GM19043 (cell line): ENCODE measurements around the gene PPFIBP2.

Experiments used
- ATAC-seq: cut with Tn5 transposase; IDR thresholded peaks from one replicate; pipeline ENCODE4 v1.9.1; 2021; ENCODE audit warnings: low read depth; ENCODE audit not compliant: unreplicated experiment

PPFIBP2 gene

GRCh38 chr11:7548659-7549274, 35.0 kb downstream of the PPFIBP2 start:
- ATAC-seq = peak; percentile 94

- ATAC-seq = no peak
These were observed 35.9 kb downstream of the PPFIBP2 start for GRCh38 chr11:7549681-7550080.

- no peak for ATAC-seq
These were observed 37.8 kb downstream of the PPFIBP2 start for GRCh38 chr11:7551571-7551970.

GRCh38 chr11:7552666-7553065, 38.9 kb downstream of the PPFIBP2 start:
- ATAC-seq = no peak

- ATAC-seq = no peak
These were observed 41.4 kb downstream of the PPFIBP2 start for GRCh38 chr11:7555052-7555699.

GRCh38 chr11:7558046-7558445, 44.2 kb downstream of the PPFIBP2 start:
- no peak for ATAC-seq

- ATAC-seq = peak; percentile 71
These were observed 45.8 kb downstream of the PPFIBP2 start for GRCh38 chr11:7559398-7560283.

- no peak for ATAC-seq
These were observed 47.8 kb downstream of the PPFIBP2 start for GRCh38 chr11:7561562-7561961.

GRCh38 chr11:7563281-7563680, 49.5 kb downstream of the PPFIBP2 start:
- no peak for ATAC-seq

GRCh38 chr11:7564803-7565202, 51.0 kb downstream of the PPFIBP2 start:
- ATAC-seq = no peak

GRCh38 chr11:7567311-7567710, 53.5 kb downstream of the PPFIBP2 start:
- no peak for ATAC-seq

GRCh38 chr11:7569044-7569443, 55.2 kb downstream of the PPFIBP2 start:
- no peak for ATAC-seq

GRCh38 chr11:7570241-7570640, 56.4 kb downstream of the PPFIBP2 start:
- ATAC-seq = no peak

- no peak for ATAC-seq
These were observed 57.2 kb downstream of the PPFIBP2 start for GRCh38 chr11:7570938-7571521.

GRCh38 chr11:7571640-7572000, 57.8 kb downstream of the PPFIBP2 start:
- no peak for ATAC-seq

- no peak for ATAC-seq
These were observed 58.4 kb downstream of the PPFIBP2 start for GRCh38 chr11:7572001-7572712.

GRCh38 chr11:7573193-7573557, 59.4 kb downstream of the PPFIBP2 start:
- no peak for ATAC-seq

GRCh38 chr11:7573558-7574296, 59.9 kb downstream of the PPFIBP2 start:
- ATAC-seq = no peak

GRCh38 chr11:7574491-7575130, 60.8 kb downstream of the PPFIBP2 start:
- ATAC-seq = no peak
